ENCODE results near the gene STRN.
"Not testable (repeated sequence)": the region's sequence is repeated elsewhere in the genome, so short reads cannot be mapped to it uniquely, and the experiment has no call there.

Gene STRN

GRCh38 chr2:36966370-36967235 lies at the start of gene STRN:
Gene STRN, minus strand, starts transcription at chr2:36966536. Its CDS starts 73 bp downstream, at chr2:36966463.
- peak within 1 kb of the TSS; percentile 83 for H3K4me3 ChIP-seq (ENCODE audit: low read depth, low read length)
- no peak for TF ChIP-seq CTCF (conservative IDR thresholded peaks at IDR 0.05; ENCODE audit: low read depth, low read length)

GRCh38 chr2:37013315-37013641 lies 46.9 kb upstream of the STRN start:
- DNase-seq (ENCODE audit: low read depth): no peak
- TF ChIP-seq CTCF (conservative IDR thresholded peaks at IDR 0.05; ENCODE audit: low read depth, low read length): no peak
- no peak overlapping the region for H3K4me3 ChIP-seq (ENCODE audit: low read depth, low read length)

More at GRCh38 chr2:36966370-36967235, at the start of gene STRN:
- peak; percentile 97 for DNase-seq (ENCODE audit: low read depth)

GRCh38 chr2:37011130-37011529 lies 44.8 kb upstream of the STRN start:
- DNase-seq (ENCODE audit: low read depth): no peak
- TF ChIP-seq CTCF (conservative IDR thresholded peaks at IDR 0.05; ENCODE audit: low read depth, low read length): no peak
- H3K4me3 ChIP-seq (ENCODE audit: low read depth, low read length): no peak overlapping the region

- peak; percentile 58 for TF ChIP-seq CTCF (conservative IDR thresholded peaks at IDR 0.05; ENCODE audit: low read depth, low read length)
These were observed 39.0 kb upstream of the STRN start for GRCh38 chr2:37005118-37005868.

GRCh38 chr2:37000988-37001556 lies 34.7 kb upstream of the STRN start:
- DNase-seq (ENCODE audit: low read depth): no peak
- TF ChIP-seq CTCF (conservative IDR thresholded peaks at IDR 0.05; ENCODE audit: low read depth, low read length): no peak
- H3K4me3 ChIP-seq (ENCODE audit: low read depth, low read length): no peak overlapping the region

More at GRCh38 chr2:37005118-37005868, 39.0 kb upstream of the STRN start:
- DNase-seq (ENCODE audit: low read depth): peak; percentile 47
- H3K4me3 ChIP-seq (ENCODE audit: low read depth, low read length): no peak overlapping the region

GRCh38 chr2:37000318-37000717 lies 34.0 kb upstream of the STRN start:
- H3K4me3 ChIP-seq (ENCODE audit: low read depth, low read length): no peak overlapping the region
- peak; percentile 17 for DNase-seq (ENCODE audit: low read depth)
- no peak for TF ChIP-seq CTCF (conservative IDR thresholded peaks at IDR 0.05; ENCODE audit: low read depth, low read length)

- not testable (repeated sequence) for H3K4me3 ChIP-seq (ENCODE audit: low read depth, low read length); DNase-seq (ENCODE audit: low read depth)
These were observed 33.1 kb upstream of the STRN start for GRCh38 chr2:36999416-36999815.

Measured in choroid plexus epithelial cell (primary cell).